GM19467 (cell line): ENCODE measurements around the gene C20orf202.
"Not testable (repeated sequence)": the region's sequence is repeated elsewhere in the genome, so short reads cannot be mapped to it uniquely, and the experiment has no call there.

Experiments used
- ATAC-seq: cut with Tn5 transposase; IDR thresholded peaks from one replicate; pipeline ENCODE4 v1.9.1; 2021; ENCODE audit warnings: mild to moderate bottlenecking, moderate library complexity; ENCODE audit not compliant: unreplicated experiment

Gene C20orf202

DNA sequence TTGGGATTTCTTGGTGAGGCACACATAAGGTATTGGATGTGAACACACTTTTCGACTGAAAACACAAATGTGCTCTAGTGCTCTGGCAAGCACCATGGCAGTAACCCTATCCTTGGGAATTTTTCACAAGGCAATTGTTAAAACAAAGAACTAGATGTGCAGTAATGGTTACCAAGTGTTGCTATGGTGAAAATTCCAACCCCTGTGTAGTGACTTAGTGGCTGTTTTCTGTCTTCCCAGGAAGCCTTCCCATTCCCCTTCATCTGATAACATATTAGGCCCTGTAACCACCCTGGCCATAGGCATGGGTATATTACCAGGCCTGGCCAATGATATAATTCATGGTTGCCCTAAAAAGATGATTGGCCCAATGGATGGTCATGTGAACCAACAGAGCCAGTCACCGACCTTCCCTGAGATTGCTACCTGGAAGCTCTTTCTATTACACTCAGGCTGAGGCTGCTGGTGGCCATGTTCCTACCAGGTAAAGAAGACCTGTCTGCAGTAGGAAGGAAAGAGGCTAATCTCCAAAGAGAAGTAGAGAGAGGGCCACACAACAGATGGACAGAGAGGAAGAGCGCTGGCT, 4.1 kb downstream of the C20orf202 start:
- no peak for ATAC-seq

DNA sequence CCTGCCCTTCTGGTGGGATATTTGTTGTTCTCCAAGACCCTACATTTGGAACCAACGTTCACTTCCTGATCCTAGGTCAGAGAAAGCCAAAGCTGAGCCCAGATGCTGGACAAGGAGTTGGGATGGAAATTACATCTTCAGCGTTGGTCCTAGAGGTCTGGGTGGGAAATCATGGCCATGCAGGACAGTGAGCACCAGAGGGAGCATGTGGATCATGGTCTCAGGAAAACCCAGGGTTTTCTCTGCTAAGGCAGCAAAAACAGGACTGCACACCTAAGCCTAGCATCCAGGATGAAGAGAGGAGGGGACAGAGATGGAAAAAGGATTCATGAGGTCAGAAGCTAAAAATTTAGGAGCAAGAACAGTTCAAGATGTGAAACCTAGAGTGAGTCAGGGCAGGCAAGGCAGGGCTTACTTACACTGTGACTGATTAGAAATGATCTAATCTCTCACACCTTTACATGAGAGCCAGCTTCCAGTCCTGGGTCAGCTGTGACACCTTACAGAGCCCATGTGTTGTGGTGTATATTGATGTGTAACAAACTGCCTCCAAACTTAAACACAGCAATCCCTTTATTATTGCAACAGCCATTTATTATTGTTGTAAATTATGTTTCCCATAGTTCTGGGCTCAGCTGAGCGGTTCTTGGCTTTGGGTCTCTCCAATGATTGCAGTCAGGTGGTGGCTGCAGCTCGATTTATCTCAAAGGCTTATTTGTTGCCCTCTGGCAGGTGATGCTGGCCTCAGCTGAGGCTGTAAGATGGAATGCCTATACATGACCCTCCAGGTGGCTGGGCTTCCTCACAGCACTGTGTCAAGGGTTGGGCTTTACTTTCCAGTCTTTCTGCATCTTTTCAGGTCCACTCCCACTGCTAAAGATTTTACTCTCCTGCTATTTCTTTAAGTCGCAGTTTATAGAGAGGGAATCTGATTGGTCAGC, 6.5 kb downstream of the C20orf202 start:
- ATAC-seq: no peak

DNA sequence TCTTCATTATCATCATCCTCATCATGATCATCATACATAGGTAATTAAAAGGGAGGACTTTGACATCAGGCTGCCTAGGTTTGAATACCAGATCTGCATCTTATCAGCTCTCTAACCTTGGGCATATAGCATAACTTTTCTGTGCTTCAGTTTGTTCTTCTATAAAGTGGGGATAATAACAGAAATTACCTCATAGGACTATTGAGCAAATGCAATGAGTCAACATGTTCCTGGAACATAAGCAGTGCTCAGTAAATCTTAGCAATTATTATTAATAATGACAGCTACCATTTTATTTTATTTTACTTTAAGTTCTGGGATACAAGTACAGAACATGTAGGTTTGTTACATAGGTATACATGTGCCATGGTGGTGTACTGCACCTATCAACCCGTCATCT, 7.2 kb downstream of the C20orf202 start:
- no peak for ATAC-seq

DNA sequence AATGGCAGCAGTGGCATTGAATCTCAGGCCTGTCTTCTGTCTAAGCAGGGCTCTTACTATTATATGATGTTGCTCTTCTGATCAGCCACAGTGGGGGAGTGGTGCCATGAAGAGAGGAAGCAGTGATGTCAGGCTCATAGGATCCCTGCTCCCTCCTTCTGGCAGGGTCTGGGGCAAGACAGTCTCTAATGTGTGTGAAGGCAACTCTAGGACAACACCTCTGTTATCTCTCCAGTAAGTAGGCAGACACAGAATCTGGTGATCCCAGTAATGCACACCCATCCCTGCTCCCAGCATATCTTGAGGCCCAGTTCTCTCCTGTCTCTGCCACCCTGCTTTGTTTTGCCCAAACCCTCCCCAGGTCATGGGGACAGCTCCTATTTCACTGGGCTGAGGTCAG, 8.8 kb downstream of the C20orf202 start:
- ATAC-seq: no peak

DNA sequence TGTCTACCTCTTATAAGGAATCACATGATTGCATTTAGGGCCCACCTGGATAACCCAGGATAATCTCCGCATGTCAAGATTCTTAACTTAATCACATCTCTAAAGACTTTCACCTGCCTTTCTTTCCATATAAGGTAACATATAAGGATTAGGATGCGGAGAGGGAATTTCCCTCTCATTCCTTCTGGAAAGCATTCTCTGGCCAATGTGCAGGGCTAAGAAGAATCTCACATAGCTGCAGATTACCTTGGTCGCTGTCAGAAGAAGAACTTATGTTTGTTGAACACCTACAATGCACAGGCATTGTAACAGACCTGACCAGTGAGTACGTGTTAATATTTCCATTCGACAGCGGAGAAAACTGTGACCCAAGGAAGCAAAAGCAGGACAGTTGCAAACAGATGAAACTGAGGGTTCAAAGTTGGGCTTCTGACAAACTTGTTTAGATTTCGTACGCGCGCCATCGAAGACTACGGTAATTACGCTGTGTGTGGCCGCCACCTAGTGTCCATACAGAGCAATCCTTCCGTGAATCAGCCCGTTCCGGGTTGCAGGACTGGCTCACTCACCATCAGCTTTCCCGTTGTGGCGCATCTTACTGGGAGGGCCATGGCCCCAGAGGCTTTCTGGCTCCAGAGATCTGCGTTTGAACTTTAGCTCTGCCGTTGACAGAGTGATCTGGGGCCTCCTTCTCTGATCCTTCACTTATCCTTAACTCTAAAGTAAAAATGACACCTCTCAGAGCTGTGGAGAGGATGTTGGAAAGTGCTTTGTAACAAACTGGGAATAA, 9.5 kb downstream of the C20orf202 start:
- ATAC-seq: peak; percentile 88

DNA sequence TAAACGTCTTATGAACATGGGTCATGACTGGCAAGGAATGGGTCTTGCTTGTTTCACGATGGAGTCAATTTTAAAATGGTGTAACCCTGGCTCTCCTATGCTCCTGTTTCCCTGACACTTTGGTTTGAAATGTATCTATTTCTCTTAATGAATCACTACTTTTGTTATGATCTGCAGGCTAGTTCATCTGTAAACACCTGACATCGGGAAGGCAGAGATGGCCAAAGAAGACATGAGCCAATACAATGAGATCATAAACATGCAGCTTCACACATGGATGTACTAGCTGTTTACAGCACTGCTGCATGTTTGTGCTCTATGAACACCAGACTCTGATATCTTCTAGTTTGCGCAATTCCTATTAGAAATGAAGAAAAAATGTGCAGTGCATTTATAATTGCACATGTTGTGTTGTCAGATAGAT, 11.6 kb downstream of the C20orf202 start:
- ATAC-seq: no peak

DNA sequence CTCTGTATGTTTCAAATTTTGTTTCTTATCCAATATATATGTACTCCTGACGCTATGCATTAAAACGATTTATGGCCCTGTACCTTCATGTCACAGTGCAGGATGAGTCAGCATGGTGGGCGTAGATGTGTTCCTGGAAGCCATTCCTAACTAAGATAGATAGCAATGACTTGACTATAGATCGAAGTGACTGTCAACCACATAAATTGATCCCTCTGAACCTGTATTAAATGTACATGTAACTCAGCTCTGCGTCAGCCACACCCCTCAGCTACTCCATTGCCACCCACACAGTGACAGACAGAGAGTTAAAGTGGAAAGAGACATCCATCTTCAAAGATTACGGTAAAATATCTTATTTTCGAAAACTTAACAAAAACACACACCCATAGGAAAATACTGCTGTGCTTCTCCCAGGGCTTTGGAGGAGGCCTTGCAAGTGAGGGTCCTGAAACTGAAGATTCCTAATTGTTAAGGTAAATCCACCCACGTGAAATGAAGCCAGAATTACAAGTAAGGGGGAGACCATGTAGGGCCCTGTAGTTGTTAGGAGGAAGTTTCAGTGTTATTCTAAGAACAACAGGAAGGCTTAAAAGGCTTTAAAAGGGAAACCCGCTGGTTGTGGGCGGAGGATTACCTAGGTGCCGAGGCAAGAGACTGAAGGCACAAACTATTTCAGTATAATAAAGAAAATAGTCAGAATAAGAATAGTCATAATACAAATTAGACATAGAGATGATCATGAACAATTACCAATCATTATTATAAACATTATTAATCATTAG, 12.3 kb downstream of the C20orf202 start:
- no peak for ATAC-seq

DNA sequence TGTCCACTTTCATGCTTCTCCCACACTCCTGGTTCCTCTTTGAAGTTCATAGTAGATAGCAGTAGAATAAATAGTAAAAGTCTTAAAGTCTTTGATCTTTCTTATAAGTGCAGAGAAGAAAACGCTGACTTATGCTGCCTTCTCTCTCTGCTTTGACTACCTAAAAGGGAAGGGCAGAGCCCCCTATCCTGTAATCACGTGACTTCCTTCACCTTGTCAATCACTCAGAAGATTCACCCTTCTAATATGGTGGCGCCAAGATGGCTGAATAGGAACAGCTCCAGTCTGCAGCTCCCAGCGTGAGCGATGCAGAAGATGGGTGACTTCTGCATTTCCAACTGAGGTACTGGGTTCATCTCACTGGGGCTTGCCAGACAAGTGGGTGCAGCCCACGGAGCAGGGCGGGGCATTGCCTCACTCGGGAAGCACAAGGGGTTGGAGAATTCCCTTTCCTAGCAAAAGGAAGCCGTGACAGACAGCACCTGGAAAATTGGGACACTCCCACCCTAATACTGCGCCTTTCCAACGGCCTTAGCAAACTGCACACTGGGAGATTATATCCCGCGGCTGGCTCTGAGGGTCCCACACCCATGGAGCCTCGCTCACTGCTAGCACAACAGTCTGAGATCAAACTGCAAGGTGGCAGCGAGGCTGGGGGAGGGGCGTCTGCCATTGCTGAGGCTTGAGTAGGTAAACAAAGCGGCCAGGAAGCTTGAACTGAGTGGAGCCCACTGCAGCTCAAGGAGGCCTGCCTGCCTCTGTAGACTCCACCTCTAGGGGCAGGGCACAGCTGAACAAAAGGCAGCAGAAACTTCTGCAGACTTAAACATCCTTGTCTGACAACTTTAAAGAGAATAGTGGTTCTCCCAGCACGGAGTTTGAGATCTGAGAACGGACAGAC, 13.5 kb downstream of the C20orf202 start:
- ATAC-seq: not testable (repeated sequence)

DNA sequence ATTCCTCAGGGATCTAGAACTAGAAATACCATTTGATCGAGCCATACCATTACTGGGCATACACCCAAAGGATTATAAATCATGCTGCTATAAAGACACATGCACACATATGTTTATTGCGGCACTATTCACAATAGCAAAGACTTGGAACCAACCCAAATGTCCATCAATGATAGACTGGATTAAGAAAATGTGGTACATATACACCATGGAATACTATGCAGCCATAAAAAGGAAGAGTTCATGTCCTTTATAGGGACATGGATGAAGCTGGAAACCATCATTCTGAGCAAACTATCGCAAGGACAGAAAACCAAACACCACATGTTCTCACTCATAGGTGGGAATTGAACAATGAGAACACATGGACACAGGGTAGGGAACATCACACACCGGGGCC, 19.5 kb downstream of the C20orf202 start:
- not testable (repeated sequence) for ATAC-seq

DNA sequence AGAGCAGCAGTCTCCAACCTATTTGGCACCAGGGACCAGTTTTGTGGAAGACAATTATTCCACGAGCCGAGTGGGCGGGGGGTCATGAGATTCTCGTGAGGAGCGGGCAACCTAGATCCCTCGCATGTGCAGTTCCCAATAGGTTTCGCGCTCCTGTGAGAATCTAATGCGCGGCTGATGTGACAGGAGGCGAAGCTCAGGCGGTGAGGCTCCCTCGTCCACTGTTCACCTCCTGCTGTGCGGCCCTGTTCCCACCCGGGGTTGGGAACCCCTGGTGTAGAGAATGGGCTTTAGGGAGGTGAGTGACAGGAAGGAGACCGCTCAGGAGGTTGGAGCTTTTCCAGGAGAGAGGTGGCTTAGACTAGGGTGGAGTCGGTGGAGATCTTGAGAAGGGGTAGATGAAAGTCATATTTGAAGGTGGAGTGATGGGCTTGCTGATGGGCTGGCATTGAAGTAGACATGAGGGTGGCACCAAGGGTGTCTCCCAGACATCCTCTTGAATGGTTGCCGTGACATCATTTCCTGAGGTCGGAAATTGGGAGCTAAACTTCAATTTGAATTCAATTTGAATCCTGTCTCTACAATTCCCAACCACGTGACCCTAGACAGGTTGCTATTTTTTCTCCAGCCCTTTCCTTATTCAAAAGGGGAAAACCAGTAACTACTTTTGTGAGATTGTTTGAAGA, 21.1 kb downstream of the C20orf202 start:
- no peak for ATAC-seq

DNA sequence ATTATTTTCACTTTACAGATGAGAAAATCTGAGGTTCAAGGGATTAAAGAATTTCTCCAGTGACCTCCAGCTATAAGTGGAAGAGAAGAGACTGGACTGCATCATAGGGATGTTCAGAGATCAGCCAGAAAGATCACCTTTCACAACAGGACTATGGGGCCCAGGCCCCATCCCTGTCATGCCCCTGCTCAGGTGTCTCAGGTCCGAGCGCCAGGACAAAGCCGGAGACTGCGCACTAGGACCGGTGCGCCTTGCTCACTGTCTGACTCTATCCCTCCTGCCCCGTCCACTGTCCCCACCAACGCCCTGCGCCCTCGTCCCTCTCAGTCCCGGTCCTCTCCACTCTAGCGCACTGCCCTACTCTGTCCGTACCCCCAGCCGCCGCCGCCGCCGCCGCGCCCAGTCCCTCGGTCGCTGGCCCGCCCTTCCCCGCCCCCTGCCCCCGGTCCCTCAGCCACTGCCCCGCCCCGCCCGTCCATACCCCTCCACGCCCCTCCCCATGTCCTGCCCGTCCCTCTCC, 22.1 kb downstream of the C20orf202 start:
- no peak for ATAC-seq

DNA sequence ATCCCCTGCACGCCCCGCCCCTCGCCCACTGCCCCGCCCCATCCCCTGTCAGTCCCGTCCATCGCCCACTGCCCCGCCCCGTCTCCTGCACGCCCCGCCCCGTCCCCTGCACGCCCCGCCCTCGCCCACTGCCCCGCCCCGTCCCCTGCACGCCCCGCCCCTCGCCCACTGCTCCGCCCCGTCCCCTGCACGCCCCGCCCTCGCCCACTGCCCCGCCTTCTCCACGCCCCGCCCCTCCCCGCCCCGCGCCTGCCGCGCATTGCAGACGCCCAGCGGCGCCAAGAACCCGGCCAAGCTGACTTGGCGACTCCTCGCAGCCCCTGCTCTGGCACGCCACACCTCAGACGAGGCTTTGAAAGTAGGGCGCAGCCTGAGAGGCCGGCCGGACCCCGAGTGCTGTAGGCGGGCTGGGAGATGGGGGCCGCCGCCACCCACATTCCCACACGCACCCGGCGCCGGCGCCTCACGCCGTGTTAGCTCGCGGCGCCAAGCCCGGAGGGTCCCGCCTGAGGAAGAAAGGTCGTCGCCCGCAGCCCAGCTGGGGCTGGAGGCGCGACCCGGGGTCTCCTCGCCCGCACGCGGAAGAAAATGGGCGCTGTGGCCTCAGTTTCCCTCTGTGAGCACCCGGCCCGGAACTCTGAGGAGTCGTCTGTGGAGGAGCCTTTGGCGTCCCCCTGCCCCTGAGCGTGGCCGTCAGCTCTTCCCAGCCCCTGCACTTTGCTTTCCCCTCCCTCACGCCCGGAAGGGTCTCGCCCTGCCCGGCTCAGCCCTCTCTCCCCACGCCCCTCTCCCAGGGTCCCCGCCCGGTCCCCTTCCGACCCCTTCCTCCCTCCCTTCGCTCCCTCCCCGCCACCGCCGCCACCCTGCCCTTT, 22.8 kb downstream of the C20orf202 start, which contains the start of gene RAD21L1:
Gene RAD21L1 (plus strand): TSS at position 262 of the 872 bp plus-strand sequence. CDS start 2,410 bp downstream, outside the sequence.
- no peak for ATAC-seq

DNA sequence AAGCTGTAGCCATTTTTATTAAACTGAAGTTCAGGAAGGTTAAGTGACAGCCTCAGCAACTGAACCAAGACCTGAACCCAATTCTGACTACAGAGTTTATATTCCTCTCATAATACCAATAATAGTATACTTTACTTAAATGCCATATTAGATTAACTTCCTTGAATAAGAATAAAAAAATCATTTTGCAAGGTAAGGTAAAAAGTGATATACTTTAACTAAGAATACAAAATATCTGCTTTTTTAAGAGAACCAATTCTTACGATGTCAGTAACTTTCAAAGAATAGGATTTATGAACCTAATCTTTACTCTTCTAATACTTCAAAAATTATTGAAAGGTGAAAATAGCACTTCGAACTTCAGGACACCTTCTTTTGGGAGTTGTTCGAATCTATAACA, 26.3 kb downstream of the C20orf202 start:
- ATAC-seq: no peak

DNA sequence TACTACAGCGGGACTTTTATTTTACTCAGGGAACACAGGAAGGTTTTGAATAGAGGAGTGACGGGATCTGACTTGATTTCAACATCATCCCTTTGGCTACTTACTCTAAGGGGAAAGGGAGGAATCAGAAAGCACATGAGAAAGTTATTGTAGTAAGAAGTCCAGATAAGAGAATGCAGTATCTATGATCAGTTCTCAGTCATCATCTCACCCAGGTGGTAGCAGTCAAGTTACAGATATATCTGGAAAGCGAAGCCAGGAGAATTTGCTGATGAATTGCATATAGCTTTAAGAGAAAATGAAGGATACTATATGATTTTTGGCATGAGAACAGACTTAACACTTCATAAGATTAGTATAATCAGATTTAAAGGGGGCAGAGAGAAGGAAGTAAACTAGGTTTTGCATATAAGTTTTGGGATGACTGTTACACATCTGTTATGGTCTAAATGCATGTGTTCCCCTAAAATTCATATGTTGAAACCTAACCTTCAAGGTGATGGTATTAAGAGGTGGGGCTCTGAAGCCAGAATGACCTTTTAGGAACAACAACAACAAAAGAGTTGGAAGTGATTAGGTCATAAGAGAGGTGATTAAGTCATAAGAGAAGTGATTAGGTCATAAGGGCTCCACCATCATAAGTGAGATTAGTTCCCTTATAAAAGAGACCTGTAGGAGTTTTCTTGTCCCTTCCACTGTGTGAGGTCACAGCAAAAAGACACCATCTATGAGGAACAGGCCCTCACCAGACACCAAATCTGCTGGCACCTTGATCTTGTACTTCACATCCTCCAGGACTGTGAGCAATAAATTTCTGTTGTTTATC, 29.2 kb downstream of the C20orf202 start:
- ATAC-seq: no peak

DNA sequence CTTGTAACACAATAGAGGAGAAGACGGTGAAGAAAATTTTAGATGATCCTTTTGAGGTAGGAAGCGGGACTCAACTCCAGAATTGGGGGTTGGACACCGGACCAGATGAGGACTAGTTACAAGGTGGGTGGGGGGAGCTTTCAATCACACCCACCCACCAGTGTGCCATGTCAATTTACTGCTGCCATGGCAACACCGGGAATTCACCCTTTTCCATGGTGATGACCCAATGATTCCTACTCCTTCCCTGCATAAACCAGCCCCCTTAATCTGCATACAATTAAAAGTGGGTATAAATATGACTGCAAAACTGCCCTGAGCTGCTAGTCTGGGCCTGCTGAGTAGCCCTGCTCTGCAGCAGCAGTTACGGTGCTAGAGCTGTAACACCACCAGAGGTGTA, 37.3 kb downstream of the C20orf202 start:
- no peak for ATAC-seq

DNA sequence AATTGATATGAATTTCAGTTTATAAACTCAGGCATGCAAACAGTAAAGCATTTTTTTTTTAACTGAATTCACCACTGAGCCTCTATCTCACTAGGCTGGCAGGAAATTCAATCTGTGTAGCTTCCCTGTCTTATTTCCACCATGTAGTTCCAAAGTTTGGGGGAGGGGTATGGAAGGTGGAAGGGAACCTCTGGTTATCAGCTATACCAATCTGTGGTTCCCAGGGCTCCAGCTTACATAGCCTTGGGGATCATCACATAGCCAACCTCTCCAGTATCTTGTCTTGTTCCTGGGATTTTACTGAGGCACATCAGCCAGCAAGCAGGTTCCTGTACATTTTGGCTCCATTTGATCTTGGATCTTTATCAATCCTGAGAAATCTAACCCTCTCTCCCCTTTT, 38.2 kb downstream of the C20orf202 start:
- no peak for ATAC-seq

DNA sequence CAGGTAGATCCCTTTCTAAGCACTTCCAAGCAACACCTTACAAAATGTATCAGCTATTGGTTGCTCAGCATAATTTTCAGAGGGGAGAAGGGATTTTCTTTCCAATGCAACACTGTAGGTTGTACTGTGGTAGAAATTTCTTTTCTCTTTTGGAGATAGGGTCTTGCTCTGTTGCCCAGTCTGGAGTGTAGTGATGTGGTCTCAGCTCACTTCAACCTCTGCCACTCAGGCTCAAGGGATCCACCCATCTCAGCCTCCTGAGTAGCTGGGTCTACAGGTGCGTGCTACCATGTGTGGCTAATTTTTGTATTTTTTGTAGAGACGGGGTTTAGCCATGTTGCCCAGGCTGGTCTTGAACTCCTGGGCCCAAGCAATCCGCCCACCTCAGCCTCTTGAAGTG, 38.8 kb downstream of the C20orf202 start:
- no peak for ATAC-seq
